Measurements from ENCODE around the gene PIEZO2. TPM values are rescaled to one million over a fixed set of nuclear protein-coding genes. Genes with fewer than 3 reads are reported as not detected.
"Not testable (repeated sequence)": the region's sequence is repeated elsewhere in the genome, so short reads cannot be mapped to it uniquely, and the experiment has no call there.

The PIEZO2 gene
- total RNA-seq, 3 donors from 2014 or later = 1.9 to 26.2 (median 11.4) TPM

DNA sequence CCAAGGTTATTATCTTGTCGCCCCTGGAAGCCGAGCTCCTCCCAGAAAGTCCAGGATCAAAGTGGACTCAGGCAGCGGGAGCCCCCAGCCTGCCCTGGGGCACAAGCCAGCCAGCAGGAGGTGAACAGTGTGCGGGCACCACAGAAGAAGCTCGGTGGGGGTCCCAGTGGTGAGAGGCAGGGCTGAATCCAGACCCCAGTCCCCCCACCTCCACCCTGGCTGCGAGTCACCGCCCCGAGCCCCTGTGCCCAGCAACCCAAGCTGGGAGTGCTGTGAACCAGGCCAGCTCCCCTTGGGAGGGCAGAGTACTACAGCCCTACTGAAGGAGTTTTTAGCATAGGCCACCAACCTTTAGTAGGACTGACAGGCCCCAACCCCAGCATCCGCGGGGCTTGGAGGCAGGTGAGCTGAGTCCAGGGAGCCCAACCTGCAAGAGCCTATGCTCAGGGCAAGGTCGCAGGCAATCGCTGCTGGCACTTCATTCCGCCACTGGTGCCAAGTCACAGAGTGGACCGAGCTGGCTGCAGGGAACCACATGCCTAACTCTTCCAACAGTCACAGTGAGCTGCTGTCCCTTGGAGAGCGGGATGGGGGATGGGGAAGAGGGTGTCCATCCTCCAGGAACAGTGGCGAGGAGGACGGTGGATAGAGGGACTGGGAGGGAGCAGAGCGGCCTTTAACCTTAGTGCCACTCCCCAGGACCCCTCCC, 3.0 kb downstream of the PIEZO2 start:
- Histone ChIP-seq H3K36me3 (no peaks in the 10 kb centered on the region), H3K4me1 (no peaks in the 10 kb centered on the region), H3K27ac (no peak overlapping the region), H3K27me3 (peaks cover 4 to 27% of the 10 kb centered on the region in 2 donors), H3K9me3 (no peaks in the 10 kb centered on the region), H3K4me3 (peak overlapping the region in 1 of 3 donors; percentile 51)
- intact Hi-C loops (cut with DNase I; ENCODE audit: low total_unique reads) = no loop called here
- no peak for DNase-seq (ENCODE audit: low spot score in 2 of 2)
- TF ChIP-seq POLR2A (IDR thresholded peaks at IDR 0.05) (no peak), POLR2AphosphoS5 (IDR thresholded peaks at IDR 0.05) (no peak)
- TF ChIP-seq, protein P1, sequence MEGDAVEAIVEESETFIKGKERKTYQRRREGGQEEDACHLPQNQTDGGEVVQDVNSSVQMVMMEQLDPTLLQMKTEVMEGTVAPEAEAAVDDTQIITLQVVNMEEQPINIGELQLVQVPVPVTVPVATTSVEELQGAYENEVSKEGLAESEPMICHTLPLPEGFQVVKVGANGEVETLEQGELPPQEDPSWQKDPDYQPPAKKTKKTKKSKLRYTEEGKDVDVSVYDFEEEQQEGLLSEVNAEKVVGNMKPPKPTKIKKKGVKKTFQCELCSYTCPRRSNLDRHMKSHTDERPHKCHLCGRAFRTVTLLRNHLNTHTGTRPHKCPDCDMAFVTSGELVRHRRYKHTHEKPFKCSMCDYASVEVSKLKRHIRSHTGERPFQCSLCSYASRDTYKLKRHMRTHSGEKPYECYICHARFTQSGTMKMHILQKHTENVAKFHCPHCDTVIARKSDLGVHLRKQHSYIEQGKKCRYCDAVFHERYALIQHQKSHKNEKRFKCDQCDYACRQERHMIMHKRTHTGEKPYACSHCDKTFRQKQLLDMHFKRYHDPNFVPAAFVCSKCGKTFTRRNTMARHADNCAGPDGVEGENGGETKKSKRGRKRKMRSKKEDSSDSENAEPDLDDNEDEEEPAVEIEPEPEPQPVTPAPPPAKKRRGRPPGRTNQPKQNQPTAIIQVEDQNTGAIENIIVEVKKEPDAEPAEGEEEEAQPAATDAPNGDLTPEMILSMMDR (IDR thresholded peaks at IDR 0.05) = no peak

DNA sequence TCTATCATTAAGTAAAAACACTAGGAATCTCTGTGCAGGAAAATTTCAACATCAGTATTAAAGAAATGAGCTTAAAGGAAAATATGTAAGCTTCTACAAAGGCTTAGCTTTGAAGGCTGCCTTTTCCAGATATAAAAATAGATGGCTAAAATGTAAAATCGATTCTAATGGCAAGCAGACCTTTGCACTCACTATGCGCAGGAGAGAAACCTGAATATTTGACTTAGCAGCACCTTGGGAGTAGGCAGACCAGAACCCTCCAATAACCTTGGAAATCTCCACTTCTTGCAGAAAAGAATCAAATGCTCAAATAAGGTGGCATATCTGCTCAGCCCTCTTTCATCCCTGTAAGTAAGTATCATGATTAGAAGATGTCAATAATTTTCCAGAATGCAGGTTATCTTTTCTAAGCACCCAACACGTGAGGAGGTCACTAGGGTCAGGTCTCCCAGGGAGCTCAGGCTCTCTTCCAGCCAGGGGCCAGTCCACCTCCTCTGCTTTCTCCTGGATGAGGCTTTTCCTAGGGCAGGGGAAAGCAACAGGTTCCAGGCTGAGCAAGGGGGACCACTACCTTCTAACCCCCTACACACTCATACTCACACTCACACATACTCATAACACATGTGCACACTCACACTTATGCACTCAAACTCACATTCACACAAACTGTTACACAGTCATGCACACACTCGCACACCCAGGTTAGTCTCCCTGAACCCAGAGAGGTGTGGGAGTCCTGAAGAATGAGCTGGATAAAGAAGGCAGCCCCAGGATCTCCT, 3.8 kb downstream of the PIEZO2 start:
- no peaks in the 10 kb centered on the region for H3K9me3 ChIP-seq
- no peaks in the 10 kb centered on the region for H3K36me3 ChIP-seq
- no peaks in the 10 kb centered on the region for H3K4me1 ChIP-seq
- no peak for DNase-seq (ENCODE audit: low spot score in 2 of 2)
- H3K4me3 ChIP-seq = no peak overlapping the region
- TF ChIP-seq, protein P1 (IDR thresholded peaks at IDR 0.05) = no peak
- TF ChIP-seq POLR2A (IDR thresholded peaks at IDR 0.05) (no peak), POLR2AphosphoS5 (IDR thresholded peaks at IDR 0.05) (no peak)
- peaks cover 4 to 27% of the 10 kb centered on the region in 2 donors for H3K27me3 ChIP-seq
- intact Hi-C loops (cut with DNase I; ENCODE audit: low total_unique reads) = no loop called here
- H3K27ac ChIP-seq = no peak overlapping the region

DNA sequence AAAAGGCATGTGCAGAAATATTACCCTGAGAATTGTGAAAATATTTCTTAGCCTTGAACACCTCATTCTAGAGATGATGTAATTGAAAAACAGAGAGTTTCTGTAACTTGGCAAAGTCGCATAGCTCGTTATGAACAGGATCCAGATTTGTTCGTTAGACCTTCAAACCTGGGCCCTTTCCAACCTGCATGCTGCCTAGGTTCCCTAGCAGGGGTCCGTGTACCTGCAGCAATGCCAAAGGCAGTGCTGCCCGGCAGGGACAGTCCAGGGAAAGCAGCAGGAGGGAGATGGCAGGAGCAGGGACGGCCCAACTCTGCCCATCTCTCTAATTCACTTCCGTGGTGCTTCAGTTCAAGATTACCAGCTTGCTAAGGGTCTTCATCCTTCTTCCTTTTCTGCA, 12.0 kb downstream of the PIEZO2 start:
- Histone ChIP-seq H3K36me3 (no peaks in the 10 kb centered on the region), H3K27me3 (no peaks in the 10 kb centered on the region), H3K27ac (no peak overlapping the region), H3K9me3 (no peaks in the 10 kb centered on the region), H3K4me1 (no peaks in the 10 kb centered on the region), H3K4me3 (no peak overlapping the region)
- TF ChIP-seq POLR2A (IDR thresholded peaks at IDR 0.05) = no peak
- no peak for TF ChIP-seq POLR2AphosphoS5 (IDR thresholded peaks at IDR 0.05)
- TF ChIP-seq, protein P1 (IDR thresholded peaks at IDR 0.05) = no peak
- no peak for DNase-seq (ENCODE audit: low spot score in 2 of 2)
- intact Hi-C loops (cut with DNase I; ENCODE audit: low total_unique reads) = no loop called here

DNA sequence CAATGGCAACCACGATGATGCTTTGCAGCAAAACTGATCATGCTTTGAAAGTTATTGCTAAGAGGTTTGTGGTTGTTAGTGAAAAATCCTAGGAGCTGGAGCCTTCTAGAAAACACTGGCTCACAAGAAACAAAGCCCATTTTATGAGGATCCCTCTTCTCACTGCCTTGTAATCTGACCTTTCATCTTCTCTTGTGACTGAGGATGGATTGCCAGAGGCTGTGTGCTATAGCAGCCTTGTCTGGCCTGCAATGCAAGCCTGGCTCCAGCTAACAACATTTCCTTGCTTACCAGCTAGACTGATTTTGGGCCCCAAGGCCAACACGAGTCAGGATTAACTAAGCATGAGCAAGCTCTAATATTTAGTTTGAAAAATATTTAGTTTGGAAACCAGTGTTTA, 13.1 kb downstream of the PIEZO2 start:
- no peak for DNase-seq (ENCODE audit: low spot score in 2 of 2)
- no peak overlapping the region for H3K27ac ChIP-seq
- H3K4me1 ChIP-seq = no peaks in the 10 kb centered on the region
- H3K36me3 ChIP-seq = no peaks in the 10 kb centered on the region
- intact Hi-C loops (cut with DNase I; ENCODE audit: low total_unique reads) = no loop called here
- no peaks in the 10 kb centered on the region for H3K9me3 ChIP-seq
- H3K27me3 ChIP-seq = no peaks in the 10 kb centered on the region
- TF ChIP-seq POLR2AphosphoS5 (IDR thresholded peaks at IDR 0.05) = no peak
- TF ChIP-seq, protein P1 (IDR thresholded peaks at IDR 0.05) = no peak
- no peak for TF ChIP-seq POLR2A (IDR thresholded peaks at IDR 0.05)
- no peak overlapping the region for H3K4me3 ChIP-seq

DNA sequence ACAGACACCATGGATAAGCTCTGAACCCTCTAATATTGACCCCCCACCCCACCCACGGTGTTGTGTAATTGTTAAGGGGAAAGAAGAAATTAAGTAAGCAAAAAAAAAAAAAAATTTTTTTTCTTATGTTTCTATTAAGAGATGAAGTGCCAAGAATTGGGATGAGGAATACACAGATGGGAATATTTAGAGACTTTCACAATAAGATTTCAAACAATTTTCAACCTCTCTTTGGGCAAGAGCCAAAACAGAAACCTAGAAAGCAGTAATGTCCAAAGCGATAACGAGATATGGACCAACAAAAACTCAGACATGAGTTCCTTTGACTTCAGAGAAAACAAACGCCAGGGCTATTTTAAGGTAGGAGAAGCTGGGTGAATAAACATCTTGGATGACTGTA, 14.4 kb downstream of the PIEZO2 start:
- no peak overlapping the region for H3K27ac ChIP-seq
- intact Hi-C loops (cut with DNase I; ENCODE audit: low total_unique reads) = no loop called here
- no peak overlapping the region for H3K4me3 ChIP-seq
- DNase-seq (ENCODE audit: low spot score in 2 of 2) = no peak
- no peaks in the 10 kb centered on the region for H3K9me3 ChIP-seq
- no peaks in the 10 kb centered on the region for H3K4me1 ChIP-seq
- no peaks in the 10 kb centered on the region for H3K27me3 ChIP-seq
- TF ChIP-seq POLR2AphosphoS5 (IDR thresholded peaks at IDR 0.05) (no peak), POLR2A (IDR thresholded peaks at IDR 0.05) (no peak)
- TF ChIP-seq, protein P1 (IDR thresholded peaks at IDR 0.05) = no peak
- H3K36me3 ChIP-seq = no peaks in the 10 kb centered on the region

DNA sequence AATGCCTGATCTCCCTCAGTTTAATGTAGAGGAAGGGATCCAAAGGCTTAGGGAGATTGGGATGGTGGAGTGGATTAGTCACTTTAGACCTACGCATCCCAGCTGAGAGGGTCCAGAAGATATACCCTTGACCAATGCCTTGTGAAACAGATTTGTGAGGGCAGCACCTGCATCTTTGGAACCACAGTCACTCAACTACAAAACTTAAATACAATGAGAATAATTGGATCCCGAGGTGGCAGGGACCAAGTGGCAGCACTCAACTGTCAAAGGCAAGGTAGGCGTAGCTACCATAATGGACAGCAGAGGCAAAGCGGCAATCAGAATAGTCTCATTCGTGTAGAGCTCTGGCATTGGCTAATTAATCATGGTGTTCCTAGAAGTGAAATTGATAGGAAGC, 20.3 kb downstream of the PIEZO2 start:
- H3K4me3 ChIP-seq; DNase-seq (ENCODE audit: low spot score in 2 of 2); H3K27me3 ChIP-seq; H3K27ac ChIP-seq; intact Hi-C loops (cut with DNase I; ENCODE audit: low total_unique reads); H3K4me1 ChIP-seq; H3K36me3 ChIP-seq: not testable (repeated sequence)
- peaks cover 0 to 14% of the 10 kb centered on the region in 2 donors for H3K9me3 ChIP-seq

Data from breast epithelium (tissue), 4 donors.